PC-3 (cell line): ENCODE results near the gene FARP1. TPM values are rescaled to one million over a fixed set of nuclear protein-coding genes. Genes with fewer than 3 reads are reported as not detected.

ENCODE experiments used
- ATAC-seq: fragments of 200-7000 bp; cut with Tn5 transposase; 2 replicates; pipeline ENCODE4 v1.9.1; 2020; ENCODE audit warnings: mild to moderate bottlenecking, moderate library complexity
- BruUV-seq: library from RNA; stranded (reverse); fragments of 400-500 nt; replicated peaks from 2 replicates; lab custom pipeline; 2021; lab: Mats Ljungman, UMichigan
- CTCF ChIA-PET: fragments of 300-600 bp; sonication (Branson Sonifier 250); formaldehyde crosslinking; loops from one replicate; lab custom pipeline; 2022; ENCODE audit warnings: antibody characterized with exemption; lab: Charles Lee
- POLR2A ChIA-PET: fragments of 300-600 bp; sonication (Branson Sonifier 250); formaldehyde crosslinking; loops from one replicate; lab custom pipeline; 2022; ENCODE audit warnings: antibody characterized with exemption; ENCODE audit not compliant: unreplicated experiment; lab: Charles Lee
- DNase-seq: peaks from one replicate; pipeline ENCODE4 v3.0.0-alpha.2; 2015
- H2AFZ ChIP-seq: fragments of 300-600 bp; sonication (generic); 2 replicates; pipeline ENCODE4 v1.6.0; 2016; ENCODE audit warnings: antibody characterized with exemption, low read length
- H3F3A ChIP-seq: fragments of 300-600 bp; sonication (generic); one replicate; pipeline ENCODE4 v1.6.0; 2017; ENCODE audit warnings: antibody characterized with exemption, low read length, control low read depth, mild to moderate bottlenecking; ENCODE audit not compliant: unreplicated experiment
- H3K27ac ChIP-seq: fragments of 300-600 bp; sonication (generic); 2 replicates; pipeline ENCODE4 v1.5.1; 2016; ENCODE audit warnings: mild to moderate bottlenecking, low read length
- H3K27me3 ChIP-seq: fragments of 300-600 bp; sonication (generic); 2 replicates; pipeline ENCODE4 v1.6.1; 2016; ENCODE audit warnings: low read length, mixed read lengths
- H3K36me3 ChIP-seq: fragments of 300-600 bp; sonication (generic); 2 replicates; pipeline ENCODE4 v1.6.1; 2016; ENCODE audit warnings: low read depth, mixed run types, low read length, mixed read lengths
- H3K4me1 ChIP-seq: fragments of 300-600 bp; sonication (generic); 2 replicates; pipeline ENCODE4 v1.5.1; 2016; ENCODE audit warnings: low read length; ENCODE audit not compliant: insufficient read depth
- H3K4me2 ChIP-seq: fragments of 300-600 bp; sonication (generic); 2 replicates; pipeline ENCODE4 v1.6.0; 2016; ENCODE audit warnings: low read length
- H3K4me3 ChIP-seq: fragments of 300-600 bp; sonication (generic); 2 replicates; pipeline ENCODE4 v1.5.1; 2016; ENCODE audit warnings: mild to moderate bottlenecking, low read length, mixed read lengths
- H3K79me2 ChIP-seq: fragments of 300-600 bp; sonication (generic); 2 replicates; pipeline ENCODE4 v1.6.1; 2017; ENCODE audit warnings: low read length, mixed read lengths
- H3K9ac ChIP-seq: fragments of 300-600 bp; sonication (generic); 2 replicates; pipeline ENCODE4 v1.6.0; 2016; ENCODE audit warnings: mild to moderate bottlenecking, low read length
- H3K9me2 ChIP-seq: fragments of 300-600 bp; sonication (generic); replicated peaks from 2 replicates; pipeline ENCODE4 v1.6.1; 2016; ENCODE audit warnings: mixed run types, low read length, mixed read lengths
- H3K9me3 ChIP-seq: fragments of 300-600 bp; sonication (generic); 2 replicates; pipeline ENCODE4 v1.6.1; 2016; ENCODE audit warnings: low read length, mixed read lengths
- H4K20me1 ChIP-seq: fragments of 300-600 bp; sonication (generic); 2 replicates; pipeline ENCODE4 v1.6.1; 2016; ENCODE audit warnings: low read length, mixed read lengths
- CTCF ChIP-seq: fragments of 300-600 bp; sonication (generic); conservative IDR thresholded peaks from 2 replicates; pipeline ENCODE4 v1.5.1; 2017; ENCODE audit warnings: antibody characterized with exemption, low read depth, mild to moderate bottlenecking, low read length
- EZH2 ChIP-seq: fragments of 300-600 bp; sonication (generic); IDR thresholded peaks from one replicate; pipeline ENCODE4 v1.6.1; 2017; ENCODE audit warnings: antibody characterized with exemption, mild to moderate bottlenecking, low read length; ENCODE audit not compliant: unreplicated experiment
- EZH2phosphoT487 ChIP-seq: fragments of 300-600 bp; sonication (generic); IDR thresholded peaks from 2 replicates; pipeline ENCODE4 v1.6.1; 2018; ENCODE audit warnings: mild to moderate bottlenecking, antibody characterized with exemption, low read length, borderline replicate concordance
- intact Hi-C: fragments of 100-400 bp; cut with micrococcal nuclease; formaldehyde crosslinking; loops from 2 replicates; pipeline ENCODE4 v1.9.0; 2023
- total RNA-seq: library from RNA; depleted of rRNA; stranded (reverse); fragments of >200 nt; gene quantifications from 2 replicates; pipeline ENCODE4 v1.2.3, GENCODE V29; 2014

The FARP1 gene
- total RNA-seq, 1 experiment from 2014 or later, result 18.2 TPM

- intact Hi-C loops, result no loop called here
- ATAC-seq (no peak), DNase-seq (no peak)
- Histone ChIP-seq H3K9ac (no peak overlapping the region), H3K9me3 (no peaks in the 10 kb centered on the region), H3F3A (no peaks in the 10 kb centered on the region), H4K20me1 (no peaks in the 10 kb centered on the region), H3K4me2 (no peak overlapping the region), H3K4me1 (no peaks in the 10 kb centered on the region), H3K27me3 (no peaks in the 10 kb centered on the region), H3K36me3 (no peaks in the 10 kb centered on the region), H3K4me3 (no peak overlapping the region), H3K79me2 (no peaks in the 10 kb centered on the region), H2AFZ (no peak overlapping the region), H3K9me2 (no peaks in the 10 kb centered on the region), H3K27ac (no peak overlapping the region)
- ChIA-PET POLR2A (interaction anchor here (0.5 kb wide), 1 partner anchor 724 kb away, joined by 3 read pairs; no protein-coding TSS in a partner anchor), CTCF (no interaction called here)
- TF ChIP-seq CTCF (no peak), EZH2phosphoT487 (no peak), EZH2 (no peak)
- no TSS peak for BruUV-seq
Measured at GRCh38 chr13:98262292-98262691, 119.4 kb downstream of the FARP1 start.

GRCh38 chr13:98263841-98264240, 120.9 kb downstream of the FARP1 start:
- Histone ChIP-seq H4K20me1 (no peaks in the 10 kb centered on the region), H3K4me1 (no peaks in the 10 kb centered on the region), H3K36me3 (no peaks in the 10 kb centered on the region), H3K9me3 (no peaks in the 10 kb centered on the region), H3K4me3 (no peak overlapping the region), H3K27ac (no peak overlapping the region), H3K9me2 (no peaks in the 10 kb centered on the region), H3F3A (no peaks in the 10 kb centered on the region), H2AFZ (no peak overlapping the region), H3K9ac (no peak overlapping the region), H3K79me2 (no peaks in the 10 kb centered on the region), H3K4me2 (no peak overlapping the region), H3K27me3 (no peaks in the 10 kb centered on the region)
- DNase-seq (no peak), ATAC-seq (no peak)
- BruUV-seq, result no TSS peak
- ChIA-PET CTCF (no interaction called here), POLR2A (no interaction called here)
- TF ChIP-seq EZH2 (no peak), EZH2phosphoT487 (no peak), CTCF (no peak)
- intact Hi-C loops, result no loop called here

- Histone ChIP-seq H3K4me1 (no peaks in the 10 kb centered on the region), H3K36me3 (no peaks in the 10 kb centered on the region), H3K4me3 (no peak overlapping the region), H3K9ac (no peak overlapping the region), H3K9me2 (no peaks in the 10 kb centered on the region), H4K20me1 (no peaks in the 10 kb centered on the region), H3K27me3 (no peaks in the 10 kb centered on the region), H3K4me2 (no peak overlapping the region), H2AFZ (no peak overlapping the region), H3K27ac (no peak overlapping the region), H3F3A (no peaks in the 10 kb centered on the region), H3K9me3 (no peaks in the 10 kb centered on the region), H3K79me2 (no peaks in the 10 kb centered on the region)
- intact Hi-C loops, result no loop called here
- POLR2A ChIA-PET, result no interaction called here
- DNase-seq, result no peak
- no peak for TF ChIP-seq EZH2phosphoT487
- TF ChIP-seq CTCF, result no peak
- no peak for TF ChIP-seq EZH2
- BruUV-seq, result no TSS peak
- no peak for ATAC-seq
- CTCF ChIA-PET, result no interaction called here
Measured at GRCh38 chr13:98264877-98265276, 122.0 kb downstream of the FARP1 start.
